WTC11 (cell line): ENCODE measurements around the gene HRH1. TPM values are rescaled to one million over a fixed set of nuclear protein-coding genes. Genes with fewer than 3 reads are reported as not detected.

ENCODE experiments used
- ATAC-seq: fragments of 200-7000 bp; cut with Tn5 transposase; 2 replicates; pipeline ENCODE4 v1.10.0; 2021; ENCODE audit warnings: mild to moderate bottlenecking, moderate library complexity
- CTCF ChIA-PET: fragments of 300-600 bp; sonication (Branson Sonifier 250); formaldehyde crosslinking; loops from one replicate; lab custom pipeline; 2021; ENCODE audit warnings: antibody characterized with exemption; lab: Charles Lee
- POLR2A ChIA-PET: fragments of 350-600 bp; sonication (Branson Sonifier 250); formaldehyde crosslinking; loops from one replicate; lab custom pipeline; 2021; ENCODE audit warnings: antibody characterized with exemption; lab: Charles Lee
- DNase-seq: peaks from one replicate; pipeline ENCODE4 v3.0.0; 2021; ENCODE audit warnings: low spot score
- H3K27ac Mint-ChIP-seq: 2 replicates; pipeline ENCODE4 v1.8.0; 2021; ENCODE audit warnings: mixed read lengths
- H3K27me3 Mint-ChIP-seq: 2 replicates; pipeline ENCODE4 v1.8.0; 2021; ENCODE audit warnings: low read depth, mild to moderate bottlenecking, moderate library complexity, mixed read lengths
- H3K36me3 Mint-ChIP-seq: 2 replicates; pipeline ENCODE4 v1.8.0; 2021; ENCODE audit warnings: mixed read lengths
- H3K4me1 Mint-ChIP-seq: 2 replicates; pipeline ENCODE4 v1.8.0; 2022; ENCODE audit warnings: mixed read lengths
- H3K4me3 Mint-ChIP-seq: 2 replicates; pipeline ENCODE4 v1.8.0; 2021; ENCODE audit warnings: mild to moderate bottlenecking, moderate library complexity, mixed read lengths
- H3K9me3 Mint-ChIP-seq: 2 replicates; pipeline ENCODE4 v1.8.0; 2021; ENCODE audit warnings: mixed read lengths
- ATF3 ChIP-seq: sonication (generic); formaldehyde crosslinking; conservative IDR thresholded peaks from 2 replicates; pipeline ENCODE4 v1.8.1; 2022; ENCODE audit warnings: mild to moderate bottlenecking, missing genetic modification reagents
- EMX1 ChIP-seq: fragments of 250-450 bp; sonication (Bioruptor Pico); IDR thresholded peaks from 2 replicates; pipeline ENCODE4 v1.8.0; 2021; ENCODE audit warnings: mild to moderate bottlenecking
- JAZF1 ChIP-seq: fragments of 250-450 bp; sonication (Bioruptor Pico); IDR thresholded peaks from 2 replicates; pipeline ENCODE4 v1.9.0; 2021; ENCODE audit warnings: moderate library complexity, mild to moderate bottlenecking, inconsistent platforms
- MXD4 ChIP-seq: fragments of 250-450 bp; sonication (Bioruptor Pico); IDR thresholded peaks from 2 replicates; pipeline ENCODE4 v1.8.0; 2021; ENCODE audit warnings: mild to moderate bottlenecking, moderate library complexity, borderline replicate concordance
- USF1 ChIP-seq: sonication (generic); formaldehyde crosslinking; IDR thresholded peaks from 2 replicates; pipeline ENCODE4 v1.8.0; 2022; ENCODE audit warnings: mild to moderate bottlenecking, missing genetic modification reagents
- ZNF423 ChIP-seq: fragments of 250-450 bp; sonication (Bioruptor Pico); IDR thresholded peaks from 2 replicates; pipeline ENCODE4 v2.1.2; 2022; ENCODE audit warnings: mild to moderate bottlenecking, moderate library complexity
- ZNF532 ChIP-seq: fragments of 250-450 bp; sonication (Bioruptor Pico); IDR thresholded peaks from 2 replicates; pipeline ENCODE4 v1.9.0; 2021; ENCODE audit warnings: mild to moderate bottlenecking, borderline replicate concordance
- total RNA-seq: library from RNA; stranded (reverse); gene quantifications from 3 replicates; pipeline ENCODE4 v1.2.3, GENCODE V29; 2021
- TF ChIP-seq, protein P1 (sequence below): sonication (generic); formaldehyde crosslinking; IDR thresholded peaks from 2 replicates; pipeline ENCODE4 v1.8.1; 2023; ENCODE audit warnings: mild to moderate bottlenecking, missing genetic modification reagents, moderate library complexity
- TF ChIP-seq, protein P2 (sequence below): sonication (generic); formaldehyde crosslinking; IDR thresholded peaks from 2 replicates; pipeline ENCODE4 v1.8.1; 2022; ENCODE audit warnings: low read depth, mild to moderate bottlenecking, moderate library complexity, missing genetic modification reagents, borderline replicate concordance
- TF ChIP-seq, protein P3 (sequence below): fragments of 250-450 bp; sonication (Bioruptor Pico); IDR thresholded peaks from 2 replicates; pipeline ENCODE4 v2.1.2; 2022; ENCODE audit warnings: mild to moderate bottlenecking, moderate library complexity

HRH1 gene
- total RNA-seq, 1 experiment from 2014 or later: not detected

GRCh38 chr3:11230832-11231231 lies 76.5 kb downstream of the HRH1 start:
- Mint-ChIP-seq H3K9me3 (no peaks in the 10 kb centered on the region), H3K4me3 (no peak overlapping the region), H3K27me3 (no peaks in the 10 kb centered on the region), H3K36me3 (no peaks in the 10 kb centered on the region), H3K27ac (no peak overlapping the region), H3K4me1 (no peaks in the 10 kb centered on the region)
- DNase-seq (no peak), ATAC-seq (no peak)
- no peak for TF ChIP-seq ATF3 (CRISPR knock-in tag)
- TF ChIP-seq, protein P1, sequence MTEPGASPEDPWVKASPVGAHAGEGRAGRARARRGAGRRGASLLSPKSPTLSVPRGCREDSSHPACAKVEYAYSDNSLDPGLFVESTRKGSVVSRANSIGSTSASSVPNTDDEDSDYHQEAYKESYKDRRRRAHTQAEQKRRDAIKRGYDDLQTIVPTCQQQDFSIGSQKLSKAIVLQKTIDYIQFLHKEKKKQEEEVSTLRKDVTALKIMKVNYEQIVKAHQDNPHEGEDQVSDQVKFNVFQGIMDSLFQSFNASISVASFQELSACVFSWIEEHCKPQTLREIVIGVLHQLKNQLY (CRISPR knock-in tag): no peak
- TF ChIP-seq JAZF1: no peak
- no peak for TF ChIP-seq MXD4 (CRISPR knock-in tag)
- no peak for TF ChIP-seq USF1 (CRISPR knock-in tag)
- TF ChIP-seq, protein P2, sequence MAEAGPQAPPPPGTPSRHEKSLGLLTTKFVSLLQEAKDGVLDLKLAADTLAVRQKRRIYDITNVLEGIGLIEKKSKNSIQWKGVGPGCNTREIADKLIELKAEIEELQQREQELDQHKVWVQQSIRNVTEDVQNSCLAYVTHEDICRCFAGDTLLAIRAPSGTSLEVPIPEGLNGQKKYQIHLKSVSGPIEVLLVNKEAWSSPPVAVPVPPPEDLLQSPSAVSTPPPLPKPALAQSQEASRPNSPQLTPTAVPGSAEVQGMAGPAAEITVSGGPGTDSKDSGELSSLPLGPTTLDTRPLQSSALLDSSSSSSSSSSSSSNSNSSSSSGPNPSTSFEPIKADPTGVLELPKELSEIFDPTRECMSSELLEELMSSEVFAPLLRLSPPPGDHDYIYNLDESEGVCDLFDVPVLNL (CRISPR knock-in tag): no peak
- TF ChIP-seq, protein P3, sequence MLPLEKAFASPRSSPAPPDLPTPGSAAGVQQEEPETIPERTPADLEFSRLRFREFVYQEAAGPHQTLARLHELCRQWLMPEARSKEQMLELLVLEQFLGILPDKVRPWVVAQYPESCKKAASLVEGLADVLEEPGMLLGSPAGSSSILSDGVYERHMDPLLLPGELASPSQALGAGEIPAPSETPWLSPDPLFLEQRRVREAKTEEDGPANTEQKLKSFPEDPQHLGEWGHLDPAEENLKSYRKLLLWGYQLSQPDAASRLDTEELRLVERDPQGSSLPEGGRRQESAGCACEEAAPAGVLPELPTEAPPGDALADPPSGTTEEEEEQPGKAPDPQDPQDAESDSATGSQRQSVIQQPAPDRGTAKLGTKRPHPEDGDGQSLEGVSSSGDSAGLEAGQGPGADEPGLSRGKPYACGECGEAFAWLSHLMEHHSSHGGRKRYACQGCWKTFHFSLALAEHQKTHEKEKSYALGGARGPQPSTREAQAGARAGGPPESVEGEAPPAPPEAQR (CRISPR knock-in tag): no peak
- TF ChIP-seq EMX1 (CRISPR knock-in tag): no peak
- TF ChIP-seq ZNF532 (CRISPR knock-in tag): no peak
- ChIA-PET POLR2A (no interaction called here), CTCF (no interaction called here)

GRCh38 chr3:11235385-11235784 lies 81.1 kb downstream of the HRH1 start:
- Mint-ChIP-seq H3K9me3 (peaks cover 7% of the 10 kb centered on the region; the same call in 1 of the 2 replicates), H3K27ac (no peak overlapping the region), H3K4me3 (no peak overlapping the region), H3K27me3 (no peaks in the 10 kb centered on the region; the same call in 1 of the 2 replicates), H3K36me3 (no peaks in the 10 kb centered on the region), H3K4me1 (peaks cover 6% of the 10 kb centered on the region)
- POLR2A ChIA-PET: no interaction called here
- CTCF ChIA-PET: interaction anchor here (2.0 to 4.5 kb wide), 2 partner anchors 43 to 99 kb away, joined by 6 to 41 read pairs; no protein-coding TSS in a partner anchor
- ATAC-seq (no peak), DNase-seq (no peak)
- TF ChIP-seq, protein P2 (CRISPR knock-in tag): no peak
- no peak for TF ChIP-seq ZNF423
